Loucy (cell line): ENCODE results near the gene MAJIN.
A peak's percentile ranks its signal among the peaks of the same experiment; 100 is the strongest.

Experiments used
- H2AFZ ChIP-seq: fragments of 200-600 bp; sonication (generic); 2 replicates; pipeline ENCODE4 v1.6.0; 2016; ENCODE audit warnings: antibody characterized with exemption, mild to moderate bottlenecking, low read length, moderate library complexity
- H3F3A ChIP-seq: fragments of 200-600 bp; 2 replicates; pipeline ENCODE4 v1.6.0; 2016; ENCODE audit warnings: antibody characterized with exemption, low read depth, mild to moderate bottlenecking
- H3K27me3 ChIP-seq: fragments of 200-600 bp; sonication (generic); 2 replicates; pipeline ENCODE4 v1.6.1; 2014; ENCODE audit warnings: low read length, mild to moderate bottlenecking; ENCODE audit not compliant: insufficient read depth, poor library complexity, severe bottlenecking
- H3K36me3 ChIP-seq: fragments of 200-600 bp; sonication (generic); 2 replicates; pipeline ENCODE4 v1.6.1; 2016; ENCODE audit warnings: low read length; ENCODE audit not compliant: insufficient read depth
- H3K4me1 ChIP-seq: fragments of 200-600 bp; sonication (generic); 2 replicates; pipeline ENCODE4 v1.5.1; 2014; ENCODE audit warnings: low read length, mild to moderate bottlenecking; ENCODE audit not compliant: insufficient read depth, poor library complexity, severe bottlenecking
- H3K4me2 ChIP-seq: fragments of 200-600 bp; sonication (generic); 2 replicates; pipeline ENCODE4 v1.6.0; 2014; ENCODE audit warnings: antibody characterized with exemption, low read length, low read depth, mild to moderate bottlenecking; ENCODE audit not compliant: poor library complexity, severe bottlenecking
- H3K4me3 ChIP-seq: fragments of 200-600 bp; sonication (generic); 2 replicates; pipeline ENCODE4 v1.5.1; 2014; ENCODE audit warnings: low read length, mild to moderate bottlenecking, mixed read lengths; ENCODE audit not compliant: poor library complexity, severe bottlenecking
- H3K79me2 ChIP-seq: fragments of 200-600 bp; sonication (generic); 2 replicates; pipeline ENCODE4 v1.6.1; 2014; ENCODE audit warnings: low read length; ENCODE audit not compliant: insufficient read depth
- H3K9ac ChIP-seq: fragments of 200-600 bp; sonication (generic); 2 replicates; pipeline ENCODE4 v1.6.0; 2014; ENCODE audit warnings: mild to moderate bottlenecking, low read depth, low read length, moderate library complexity; ENCODE audit not compliant: poor library complexity, severe bottlenecking
- H3K9me2 ChIP-seq: fragments of 200-600 bp; sonication (generic); replicated peaks from 2 replicates; pipeline ENCODE4 v1.6.1; 2016; ENCODE audit warnings: low read depth, low read length, mixed read lengths
- H3K9me3 ChIP-seq: fragments of 200-600 bp; sonication (generic); 2 replicates; pipeline ENCODE4 v1.6.1; 2014; ENCODE audit warnings: mild to moderate bottlenecking, antibody characterized with exemption, low read length, low read depth; ENCODE audit not compliant: insufficient read depth
- H4K20me1 ChIP-seq: fragments of 200-600 bp; sonication (generic); 2 replicates; pipeline ENCODE4 v1.6.0; 2014; ENCODE audit warnings: antibody characterized with exemption, low read length, mild to moderate bottlenecking; ENCODE audit not compliant: insufficient read depth, poor library complexity, severe bottlenecking
- EZH2phosphoT487 ChIP-seq: fragments of 200-600 bp; IDR thresholded peaks from 2 replicates; pipeline ENCODE4 v1.6.1; 2018; ENCODE audit warnings: antibody characterized with exemption, mild to moderate bottlenecking, moderate library complexity, borderline replicate concordance
- TF ChIP-seq, protein P1 (sequence below): fragments of 200-600 bp; sonication (generic); conservative IDR thresholded peaks from 2 replicates; pipeline ENCODE4 v1.5.1; 2014; ENCODE audit warnings: mild to moderate bottlenecking, antibody characterized with exemption, low read length

Gene MAJIN

DNA sequence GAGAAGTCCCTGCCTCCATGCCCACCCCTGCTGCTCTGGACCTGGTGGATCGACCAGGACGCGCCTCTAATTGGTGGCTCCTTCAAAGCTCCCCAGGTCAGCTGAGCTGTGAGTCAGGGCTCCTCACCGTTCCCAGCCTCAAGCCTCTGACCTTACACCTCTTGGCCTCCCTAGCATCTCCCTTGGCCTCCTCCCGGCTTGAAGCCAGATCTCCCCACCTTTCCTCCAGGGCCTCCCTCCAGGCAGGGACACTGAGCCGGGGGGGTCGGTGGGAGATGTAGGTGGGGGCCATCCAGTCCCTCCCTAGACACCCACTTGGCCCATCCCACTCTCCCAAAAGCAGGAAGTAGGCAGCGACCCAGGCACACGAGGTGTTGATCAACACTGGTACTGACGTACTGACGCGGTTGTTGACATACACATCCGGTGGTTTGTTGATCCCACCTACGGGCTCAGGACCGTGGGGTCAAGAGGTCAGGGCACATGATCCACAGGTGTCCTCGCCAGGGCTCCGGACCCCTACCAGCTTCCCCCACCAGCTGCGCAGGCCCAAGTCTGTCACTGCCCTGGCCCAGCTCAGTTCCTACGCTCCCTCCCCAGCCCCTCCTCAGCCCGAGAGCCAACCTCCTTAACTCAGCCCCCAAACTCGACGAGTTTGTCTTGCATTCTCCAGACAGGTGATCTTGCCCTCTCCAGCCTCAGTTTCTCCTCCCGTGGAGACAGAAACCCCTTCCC, 55.7 kb downstream of the MAJIN start:
- Histone ChIP-seq H3K27me3 (no peaks in the 10 kb centered on the region), H4K20me1 (no peaks in the 10 kb centered on the region), H3K4me3 (peak overlapping the region; percentile 81), H3K9me3 (no peaks in the 10 kb centered on the region), H3K4me2 (peak overlapping the region; percentile 92), H3K9me2 (no peaks in the 10 kb centered on the region), H3K79me2 (peaks cover 19% of the 10 kb centered on the region), H3K4me1 (peaks cover 18% of the 10 kb centered on the region), H3K36me3 (no peaks in the 10 kb centered on the region; the same call in 1 of the 2 replicates), H3F3A (no peaks in the 10 kb centered on the region), H3K9ac (peak overlapping the region; percentile 95), H2AFZ (peak overlapping the region; percentile 47; the same call in 1 of the 2 replicates)
- TF ChIP-seq, protein P1, sequence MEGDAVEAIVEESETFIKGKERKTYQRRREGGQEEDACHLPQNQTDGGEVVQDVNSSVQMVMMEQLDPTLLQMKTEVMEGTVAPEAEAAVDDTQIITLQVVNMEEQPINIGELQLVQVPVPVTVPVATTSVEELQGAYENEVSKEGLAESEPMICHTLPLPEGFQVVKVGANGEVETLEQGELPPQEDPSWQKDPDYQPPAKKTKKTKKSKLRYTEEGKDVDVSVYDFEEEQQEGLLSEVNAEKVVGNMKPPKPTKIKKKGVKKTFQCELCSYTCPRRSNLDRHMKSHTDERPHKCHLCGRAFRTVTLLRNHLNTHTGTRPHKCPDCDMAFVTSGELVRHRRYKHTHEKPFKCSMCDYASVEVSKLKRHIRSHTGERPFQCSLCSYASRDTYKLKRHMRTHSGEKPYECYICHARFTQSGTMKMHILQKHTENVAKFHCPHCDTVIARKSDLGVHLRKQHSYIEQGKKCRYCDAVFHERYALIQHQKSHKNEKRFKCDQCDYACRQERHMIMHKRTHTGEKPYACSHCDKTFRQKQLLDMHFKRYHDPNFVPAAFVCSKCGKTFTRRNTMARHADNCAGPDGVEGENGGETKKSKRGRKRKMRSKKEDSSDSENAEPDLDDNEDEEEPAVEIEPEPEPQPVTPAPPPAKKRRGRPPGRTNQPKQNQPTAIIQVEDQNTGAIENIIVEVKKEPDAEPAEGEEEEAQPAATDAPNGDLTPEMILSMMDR = no peak
- TF ChIP-seq EZH2phosphoT487 = no peak

DNA sequence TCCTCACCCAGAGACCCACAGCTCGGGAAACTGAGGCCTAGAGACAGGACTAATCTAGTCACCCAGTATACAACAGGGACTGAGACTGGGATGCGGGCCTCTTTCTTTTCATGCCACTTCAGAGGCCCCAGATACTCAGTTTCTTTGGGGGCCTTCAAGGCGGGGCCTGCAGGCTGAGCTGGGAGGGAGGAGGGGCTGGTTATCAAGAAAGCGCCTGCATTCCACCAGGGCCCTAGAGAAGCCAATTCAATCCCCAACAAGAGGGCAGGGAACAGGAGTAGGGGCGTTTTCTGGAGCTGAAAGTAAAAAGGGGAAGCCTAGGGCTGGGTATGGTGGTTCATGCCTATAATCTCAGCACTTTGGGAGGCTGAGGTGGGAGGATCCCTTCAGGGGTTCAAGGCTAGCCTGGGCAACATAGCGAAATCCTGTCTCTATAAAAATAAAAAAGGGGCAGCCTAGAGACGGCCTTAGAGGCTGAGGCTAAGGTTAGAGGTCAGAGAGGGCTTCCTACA, 56.5 kb downstream of the MAJIN start:
- H3K9me2 ChIP-seq = no peaks in the 10 kb centered on the region
- peaks cover 19% of the 10 kb centered on the region for H3K79me2 ChIP-seq
- no peaks in the 10 kb centered on the region for H3F3A ChIP-seq
- TF ChIP-seq EZH2phosphoT487 = no peak
- TF ChIP-seq, protein P1 = no peak
- peak overlapping the region; percentile 92 for H3K4me2 ChIP-seq
- H3K36me3 ChIP-seq = peaks cover 5% of the 10 kb centered on the region; the same call in 1 of the 2 replicates
- peak overlapping the region; percentile 81 for H3K4me3 ChIP-seq
- H4K20me1 ChIP-seq = no peaks in the 10 kb centered on the region
- H3K4me1 ChIP-seq = peaks cover 18% of the 10 kb centered on the region
- H3K9ac ChIP-seq = peak overlapping the region; percentile 95
- no peak overlapping the region for H2AFZ ChIP-seq
- no peaks in the 10 kb centered on the region for H3K9me3 ChIP-seq
- no peaks in the 10 kb centered on the region for H3K27me3 ChIP-seq

DNA sequence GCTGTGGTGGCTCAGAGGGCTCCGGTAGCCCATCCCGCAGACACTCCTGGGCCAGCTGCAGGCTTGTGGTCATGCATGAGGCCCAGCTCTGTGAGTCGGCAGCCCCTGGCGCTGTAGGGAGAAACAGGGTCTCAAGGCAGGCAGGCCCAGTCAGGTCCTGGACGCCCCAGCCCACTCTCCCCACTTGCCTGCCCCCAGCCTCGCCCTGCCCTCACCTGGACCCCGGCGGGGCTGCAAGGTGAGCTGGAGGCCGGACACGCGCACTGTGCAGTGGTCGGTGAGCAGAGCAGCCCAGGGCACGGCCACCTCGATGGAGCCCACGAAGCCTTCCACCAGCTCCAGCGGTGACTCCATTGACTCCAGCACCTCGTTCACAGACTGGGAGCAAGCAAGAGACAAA, 57.8 kb downstream of the MAJIN start:
- H3F3A ChIP-seq = no peaks in the 10 kb centered on the region
- no peak overlapping the region for H3K4me3 ChIP-seq
- no peak overlapping the region for H3K4me2 ChIP-seq
- peaks cover 5% of the 10 kb centered on the region; the same call in 1 of the 2 replicates for H3K36me3 ChIP-seq
- TF ChIP-seq, protein P1 = no peak
- no peak for TF ChIP-seq EZH2phosphoT487
- no peak overlapping the region for H3K9ac ChIP-seq
- peaks cover 19% of the 10 kb centered on the region for H3K79me2 ChIP-seq
- no peaks in the 10 kb centered on the region for H3K9me2 ChIP-seq
- no peak overlapping the region for H2AFZ ChIP-seq
- H4K20me1 ChIP-seq = no peaks in the 10 kb centered on the region
- no peaks in the 10 kb centered on the region for H3K9me3 ChIP-seq
- no peaks in the 10 kb centered on the region for H3K27me3 ChIP-seq
- peaks cover 18% of the 10 kb centered on the region for H3K4me1 ChIP-seq
